ENCODE data around the gene DTNA. TPM values are rescaled to one million over a fixed set of nuclear protein-coding genes. Genes with fewer than 3 reads are reported as not detected.
"Not testable (repeated sequence)": the region's sequence is repeated elsewhere in the genome, so short reads cannot be mapped to it uniquely, and the experiment has no call there.

The DTNA gene
- total RNA-seq, 4 donors from 2014 or later, result 81.0 to 236 (median 119) TPM

GRCh38 chr18:34921226-34921625 is 211.1 kb downstream of the DTNA start:
- no peak overlapping the region for H3K27ac ChIP-seq
- H3K9me3 ChIP-seq, result no peaks in the 10 kb centered on the region
- intact Hi-C loops (cut with DNase I), result no loop called here
- no peak for TF ChIP-seq CTCF (IDR thresholded peaks at IDR 0.05)
- no peak for TF ChIP-seq POLR2A (IDR thresholded peaks at IDR 0.05)
- H3K36me3 ChIP-seq, result no peaks in the 10 kb centered on the region
- no peak for DNase-seq
- H3K27me3 ChIP-seq, result no peaks in the 10 kb centered on the region
- 78 to 94% methylated on average over 1 of the region's 1 CpG for WGBS, 2 donors
- H3K4me3 ChIP-seq (replicated peaks in 1 of 3), result no peak overlapping the region
- H3K4me1 ChIP-seq, result no peaks in the 10 kb centered on the region

GRCh38 chr18:34921811-34922385 is 211.8 kb downstream of the DTNA start:
- TF ChIP-seq POLR2A (IDR thresholded peaks at IDR 0.05) (no peak), CTCF (IDR thresholded peaks at IDR 0.05) (no peak)
- WGBS, 2 donors, result 71 to 73% methylated on average over 2 of the region's 2 CpGs
- no peak overlapping the region for H3K27ac ChIP-seq

GRCh38 chr18:34922594-34922993 is 212.5 kb downstream of the DTNA start:
- H3K4me1 ChIP-seq; DNase-seq; H3K4me3 ChIP-seq (replicated peaks in 1 of 3); intact Hi-C loops (cut with DNase I); H3K9me3 ChIP-seq; H3K36me3 ChIP-seq; H3K27me3 ChIP-seq; H3K27ac ChIP-seq: not testable (repeated sequence)
- WGBS, 2 donors, result 86 to 90% methylated on average over 4 of the region's 4 CpGs

More at GRCh38 chr18:34921811-34922385, 211.8 kb downstream of the DTNA start:
- Histone ChIP-seq H3K27me3 (no peaks in the 10 kb centered on the region), H3K4me1 (no peaks in the 10 kb centered on the region), H3K4me3 (replicated peaks in 1 of 3) (no peak overlapping the region), H3K9me3 (no peaks in the 10 kb centered on the region), H3K36me3 (no peaks in the 10 kb centered on the region)
- intact Hi-C loops (cut with DNase I), result no loop called here
- DNase-seq, result no peak

- Histone ChIP-seq H3K4me3 (replicated peaks in 1 of 3) (no peak overlapping the region), H3K4me1 (no peaks in the 10 kb centered on the region), H3K9me3 (no peaks in the 10 kb centered on the region), H3K36me3 (no peaks in the 10 kb centered on the region), H3K27ac (no peak overlapping the region), H3K27me3 (no peaks in the 10 kb centered on the region)
- TF ChIP-seq CTCF (IDR thresholded peaks at IDR 0.05), result no peak
- TF ChIP-seq POLR2A (IDR thresholded peaks at IDR 0.05), result no peak
- intact Hi-C loops (cut with DNase I), result no loop called here
- DNase-seq, result no peak
Observed at GRCh38 chr18:34923911-34924310, 213.8 kb downstream of the DTNA start.

GRCh38 chr18:34926683-34927082 is 216.6 kb downstream of the DTNA start:
- TF ChIP-seq POLR2A (IDR thresholded peaks at IDR 0.05) (no peak), CTCF (IDR thresholded peaks at IDR 0.05) (no peak)
- Histone ChIP-seq H3K4me3 (replicated peaks in 1 of 3) (no peak overlapping the region), H3K27ac (no peak overlapping the region), H3K27me3 (no peaks in the 10 kb centered on the region), H3K9me3 (no peaks in the 10 kb centered on the region), H3K4me1 (no peaks in the 10 kb centered on the region), H3K36me3 (no peaks in the 10 kb centered on the region)
- intact Hi-C loops (cut with DNase I), result no loop called here
- DNase-seq, result no peak

All from thyroid gland (tissue), 4 donors.